ENCODE results near the gene DNAJC21. TPM values are rescaled to one million over a fixed set of nuclear protein-coding genes. Genes with fewer than 3 reads are reported as not detected.

DNAJC21 gene
- total RNA-seq: 27.4 and 30.8 TPM in 2 replicates

DNA sequence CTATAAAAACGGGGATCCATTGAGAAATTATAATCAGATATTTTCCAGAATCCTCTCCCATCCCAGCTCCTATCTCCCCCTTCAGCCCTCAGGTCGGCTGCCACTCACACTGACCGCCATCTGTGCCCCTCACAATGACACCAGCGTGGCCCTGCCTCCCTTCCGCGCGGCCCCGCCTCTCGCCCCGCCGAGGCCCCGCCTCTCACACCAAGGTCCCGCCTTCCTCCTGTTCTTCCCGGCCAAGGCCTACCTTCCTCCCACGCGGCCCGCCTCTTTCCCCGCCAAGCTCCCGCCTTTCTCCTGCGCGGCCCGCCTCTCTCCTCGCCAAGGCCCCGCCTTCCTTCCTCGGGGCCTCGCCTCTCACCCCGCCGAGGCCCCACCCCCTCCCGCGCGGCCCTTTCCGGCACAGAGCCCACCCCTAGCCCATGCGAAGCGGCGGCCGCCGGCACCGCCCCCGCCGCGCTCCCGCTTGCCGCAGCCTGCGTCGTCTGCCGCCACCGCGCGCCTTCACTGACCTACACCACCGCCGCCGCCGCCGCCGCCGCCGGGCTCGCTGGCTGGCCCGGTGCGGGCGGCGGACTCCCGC, at the start of gene DNAJC21:
Gene DNAJC21, plus strand, starts transcription at position 426 of the 586 bp plus-strand sequence. CDS start 261 bp downstream, outside the sequence.

GRCh38 chr5:34915139-34915855, 14.1 kb upstream of the DNAJC21 start, which contains the start of the genes BRIX1 and RAD1:
TSS of gene BRIX1 (plus strand) at chr5:34915711. CDS start at chr5:34915739, 28 bp downstream.
TSS of gene RAD1 (minus strand) at chr5:34915504. CDS start at chr5:34914892, 612 bp downstream.

Other genes with a start within 250 kb of the DNAJC21 start
- gene TTC23L, start 90.4 kb upstream of the DNAJC21 start, total RNA-seq: 0.05 TPM in 1 of 2 replicates, not detected in the other
- 10.8 and 27.3 TPM in 2 replicates for gene RAD1, start 14.1 kb upstream of the DNAJC21 start, total RNA-seq
- gene BRIX1, start 13.8 kb upstream of the DNAJC21 start, total RNA-seq: 35.1 and 45.6 TPM in 2 replicates
- gene AGXT2, start 118.4 kb downstream of the DNAJC21 start, total RNA-seq: not detected in 2 replicates